Ectodermal cell (in vitro differentiated cells): ENCODE data around the gene ROBO1.

Experiments
- H3K27ac ChIP-seq: 2 replicates; pipeline ENCODE4 v1.7.0; 2013; ENCODE audit warnings: mild to moderate bottlenecking, low read depth, low read length; ENCODE audit not compliant: insufficient read depth, poor library complexity, severe bottlenecking
- H3K27me3 ChIP-seq: 2 replicates; pipeline ENCODE4 v1.7.0; 2013; ENCODE audit warnings: mild to moderate bottlenecking, low read length; ENCODE audit not compliant: insufficient read depth, control insufficient read depth, poor library complexity, severe bottlenecking
- H3K36me3 ChIP-seq: one replicate; pipeline ENCODE4 v1.7.0; 2013; ENCODE audit warnings: low read length; ENCODE audit not compliant: control insufficient read depth, insufficient read depth
- H3K4me1 ChIP-seq: one replicate; pipeline ENCODE4 v1.7.0; 2013; ENCODE audit warnings: low read length; ENCODE audit not compliant: control insufficient read depth, insufficient read depth
- H3K4me3 ChIP-seq: 2 replicates; pipeline ENCODE4 v1.7.0; 2013; ENCODE audit warnings: low read depth, low read length, control low read depth; ENCODE audit not compliant: insufficient read depth
- H3K9me3 ChIP-seq: 2 replicates; pipeline ENCODE4 v1.7.0; 2013; ENCODE audit warnings: mild to moderate bottlenecking, low read length, moderate library complexity; ENCODE audit not compliant: control insufficient read depth
- WGBS, 2 experiments: methylation state at CpG; one replicate each; pipeline ENCODE4 v1.1.7; 2013; ENCODE audit warnings: missing lambda C conversion rate in 2 of 2; 5-methylcytosine and 5-hydroxymethylcytosine counted together

Gene ROBO1

GRCh38 chr3:79047581-79047980, 720.2 kb downstream of the ROBO1 start:
- Histone ChIP-seq H3K27ac (no peak overlapping the region), H3K9me3 (no peaks in the 10 kb centered on the region), H3K27me3 (no peaks in the 10 kb centered on the region), H3K36me3 (no peaks in the 10 kb centered on the region), H3K4me3 (no peak overlapping the region), H3K4me1 (no peaks in the 10 kb centered on the region)
- 96 to 100% methylated on average over 3 to 4 of the region's 4 CpGs for WGBS, 2 experiments

GRCh38 chr3:79041621-79042020, 726.2 kb downstream of the ROBO1 start:
- H3K36me3 ChIP-seq: no peaks in the 10 kb centered on the region
- H3K9me3 ChIP-seq: no peaks in the 10 kb centered on the region
- no peaks in the 10 kb centered on the region for H3K27me3 ChIP-seq
- H3K27ac ChIP-seq: no peak overlapping the region
- H3K4me1 ChIP-seq: no peaks in the 10 kb centered on the region
- no peak overlapping the region for H3K4me3 ChIP-seq

- Histone ChIP-seq H3K27ac (no peak overlapping the region), H3K4me1 (no peaks in the 10 kb centered on the region), H3K9me3 (no peaks in the 10 kb centered on the region), H3K4me3 (no peak overlapping the region), H3K27me3 (no peaks in the 10 kb centered on the region), H3K36me3 (no peaks in the 10 kb centered on the region)
- WGBS, 2 experiments: 92% methylated on average over 3 of the region's 3 CpGs
Measured at GRCh38 chr3:79040701-79041100, 727.1 kb downstream of the ROBO1 start.

GRCh38 chr3:79040091-79040490, 727.7 kb downstream of the ROBO1 start:
- no peaks in the 10 kb centered on the region for H3K36me3 ChIP-seq
- no peaks in the 10 kb centered on the region for H3K9me3 ChIP-seq
- H3K27ac ChIP-seq: no peak overlapping the region
- H3K4me3 ChIP-seq: no peak overlapping the region
- 95 to 96% methylated on average over 5 of the region's 6 CpGs for WGBS, 2 experiments
- H3K27me3 ChIP-seq: no peaks in the 10 kb centered on the region
- H3K4me1 ChIP-seq: no peaks in the 10 kb centered on the region

GRCh38 chr3:79039192-79039591, 728.6 kb downstream of the ROBO1 start:
- 93 to 94% methylated on average over 6 of the region's 6 CpGs for WGBS, 2 experiments

GRCh38 chr3:79038636-79039035, 729.2 kb downstream of the ROBO1 start:
- 97 to 100% methylated on average over 1 of the region's 1 CpG for WGBS, 2 experiments
- H3K4me3 ChIP-seq: no peak overlapping the region
- no peaks in the 10 kb centered on the region for H3K4me1 ChIP-seq

More at GRCh38 chr3:79039192-79039591, 728.6 kb downstream of the ROBO1 start:
- Histone ChIP-seq H3K27ac (no peak overlapping the region), H3K36me3 (no peaks in the 10 kb centered on the region), H3K4me1 (no peaks in the 10 kb centered on the region), H3K4me3 (no peak overlapping the region), H3K9me3 (no peaks in the 10 kb centered on the region), H3K27me3 (no peaks in the 10 kb centered on the region)

GRCh38 chr3:79038057-79038456, 729.7 kb downstream of the ROBO1 start:
- 82 to 93% methylated on average over 1 of the region's 2 CpGs for WGBS, 2 experiments
- Histone ChIP-seq H3K27ac (no peak overlapping the region), H3K9me3 (no peaks in the 10 kb centered on the region), H3K4me3 (no peak overlapping the region), H3K4me1 (no peaks in the 10 kb centered on the region), H3K27me3 (no peaks in the 10 kb centered on the region), H3K36me3 (no peaks in the 10 kb centered on the region)

More at GRCh38 chr3:79038636-79039035, 729.2 kb downstream of the ROBO1 start:
- H3K9me3 ChIP-seq: no peaks in the 10 kb centered on the region
- no peak overlapping the region for H3K27ac ChIP-seq
- H3K27me3 ChIP-seq: no peaks in the 10 kb centered on the region
- H3K36me3 ChIP-seq: no peaks in the 10 kb centered on the region

- H3K9me3 ChIP-seq: no peaks in the 10 kb centered on the region
- no peak overlapping the region for H3K4me3 ChIP-seq
- H3K36me3 ChIP-seq: no peaks in the 10 kb centered on the region
- H3K27me3 ChIP-seq: no peaks in the 10 kb centered on the region
- H3K27ac ChIP-seq: no peak overlapping the region
- H3K4me1 ChIP-seq: no peaks in the 10 kb centered on the region
Measured at GRCh38 chr3:79032686-79033318, 735.0 kb downstream of the ROBO1 start.

GRCh38 chr3:79030157-79030556, 737.6 kb downstream of the ROBO1 start:
- Histone ChIP-seq H3K4me1 (no peaks in the 10 kb centered on the region), H3K27ac (no peak overlapping the region), H3K9me3 (no peaks in the 10 kb centered on the region), H3K27me3 (no peaks in the 10 kb centered on the region), H3K36me3 (no peaks in the 10 kb centered on the region), H3K4me3 (no peak overlapping the region)

- H3K4me1 ChIP-seq: no peaks in the 10 kb centered on the region
- no peaks in the 10 kb centered on the region for H3K27me3 ChIP-seq
- WGBS, 2 experiments: no CpG with 5 or more reads among the region's 1 CpG
- H3K27ac ChIP-seq: no peak overlapping the region
- H3K9me3 ChIP-seq: no peaks in the 10 kb centered on the region
- no peak overlapping the region for H3K4me3 ChIP-seq
- H3K36me3 ChIP-seq: no peaks in the 10 kb centered on the region
Measured at GRCh38 chr3:79028916-79029315, 738.9 kb downstream of the ROBO1 start.

- no peak overlapping the region for H3K4me3 ChIP-seq
- H3K4me1 ChIP-seq: no peaks in the 10 kb centered on the region
- H3K27me3 ChIP-seq: no peaks in the 10 kb centered on the region
- H3K9me3 ChIP-seq: no peaks in the 10 kb centered on the region
- H3K36me3 ChIP-seq: no peaks in the 10 kb centered on the region
- 93 to 100% methylated on average over 2 of the region's 2 CpGs for WGBS, 2 experiments
- H3K27ac ChIP-seq: no peak overlapping the region
Measured at GRCh38 chr3:79027593-79027992, 740.2 kb downstream of the ROBO1 start.
